Activated naive CD4-positive, alpha-beta T cell (primary cell): Measurements from ENCODE around the gene PPP1R1B.
"Not testable (repeated sequence)": the region's sequence is repeated elsewhere in the genome, so short reads cannot be mapped to it uniquely, and the experiment has no call there.

ENCODE experiments used
- DNase-seq, 4 experiments: peaks; one replicate each; lab custom pipeline; 2025; lab: John Stamatoyannopoulos, UW

Gene PPP1R1B

DNA sequence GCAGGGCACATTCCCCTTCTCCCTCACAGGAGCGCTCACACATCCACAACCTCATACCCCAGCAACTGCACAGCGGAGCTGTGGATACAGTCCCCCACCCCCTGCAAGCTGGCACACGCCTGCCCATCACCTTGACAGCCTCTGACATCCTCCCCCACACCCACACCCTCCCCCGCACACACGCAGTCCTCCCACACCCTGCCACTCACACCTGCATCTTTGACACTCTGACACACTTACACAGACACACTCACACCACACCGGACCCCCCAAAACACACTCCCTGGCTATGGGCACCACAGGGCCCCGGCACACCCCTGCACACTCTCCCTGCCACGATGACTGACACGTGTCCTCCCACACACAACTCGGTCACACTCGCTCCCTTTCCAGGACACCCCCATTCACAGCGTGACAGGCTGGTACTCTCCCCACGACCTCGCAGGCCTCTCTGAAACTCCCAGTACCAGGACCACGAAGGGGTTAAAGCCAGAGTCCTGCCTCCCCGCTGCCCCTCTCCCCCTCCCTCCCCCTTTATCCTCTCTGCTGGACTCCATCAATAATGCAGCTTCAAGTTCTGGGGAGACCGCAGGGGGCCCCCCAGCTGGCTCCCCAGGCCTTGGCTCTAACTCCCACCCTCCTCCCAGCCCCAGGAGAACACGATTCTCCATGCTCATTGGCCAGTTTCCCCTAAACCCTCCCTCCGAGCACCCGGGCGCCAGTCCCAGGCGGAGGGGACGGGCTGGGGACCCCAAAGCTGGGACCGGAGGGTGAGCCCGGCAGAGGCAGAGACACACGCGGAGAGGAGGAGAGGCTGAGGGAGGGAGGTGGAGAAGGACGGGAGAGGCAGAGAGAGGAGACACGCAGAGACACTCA, at the start of gene PPP1R1B:
Gene PPP1R1B, plus strand, starts transcription at position 782 of the 876 bp plus-strand sequence. CDS start 441 bp downstream, outside the sequence.
- no peak for DNase-seq

DNA sequence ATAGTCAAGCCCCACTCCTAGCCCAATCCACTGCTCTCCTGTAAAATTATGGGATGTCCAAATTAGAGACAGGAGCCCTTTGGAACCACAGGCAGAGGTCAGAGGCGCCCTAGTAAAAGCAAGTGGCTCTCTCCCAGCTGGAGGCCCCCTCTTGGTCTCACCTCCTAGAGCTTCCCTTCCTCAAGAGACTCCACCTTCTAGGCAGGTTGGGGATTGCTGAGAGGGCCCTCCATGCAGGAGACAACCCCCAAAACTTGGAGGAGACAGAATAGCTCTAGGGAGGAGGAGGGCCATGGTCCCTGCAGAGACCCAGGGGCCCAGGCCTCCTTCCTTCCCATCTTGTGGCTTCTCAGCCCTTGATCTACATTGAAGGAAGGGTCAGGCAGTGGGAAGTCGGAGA, 48.5 kb upstream of the PPP1R1B start:
- no peak for DNase-seq

GRCh38 chr17:39579318-39580081, 47.3 kb upstream of the PPP1R1B start:
- no peak for DNase-seq

DNA sequence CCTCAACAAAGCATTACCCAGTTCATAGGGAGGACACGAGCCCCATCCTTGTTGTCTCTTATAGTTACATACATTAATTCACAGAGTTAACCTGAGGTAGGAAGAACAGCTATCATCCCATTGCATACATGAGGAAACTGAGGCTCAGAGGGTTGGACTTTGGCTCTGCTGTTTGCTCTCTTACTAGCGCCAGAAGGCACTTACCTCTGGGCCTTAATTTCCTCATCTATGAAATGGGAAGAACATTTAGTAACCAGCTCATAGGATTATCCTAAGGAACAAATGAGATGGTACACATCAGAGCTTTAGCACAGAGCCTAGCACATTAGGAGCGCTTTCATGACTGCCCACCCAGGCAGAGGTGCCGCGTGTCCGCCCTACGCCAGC, 46.7 kb upstream of the PPP1R1B start:
- no peak for DNase-seq

- DNase-seq, result no peak
These were observed 45.5 kb upstream of the PPP1R1B start for GRCh38 chr17:39581071-39581758.

GRCh38 chr17:39581759-39582085, 45.0 kb upstream of the PPP1R1B start:
- DNase-seq, result no peak

GRCh38 chr17:39582658-39583057, 44.1 kb upstream of the PPP1R1B start:
- DNase-seq, result no peak

DNA sequence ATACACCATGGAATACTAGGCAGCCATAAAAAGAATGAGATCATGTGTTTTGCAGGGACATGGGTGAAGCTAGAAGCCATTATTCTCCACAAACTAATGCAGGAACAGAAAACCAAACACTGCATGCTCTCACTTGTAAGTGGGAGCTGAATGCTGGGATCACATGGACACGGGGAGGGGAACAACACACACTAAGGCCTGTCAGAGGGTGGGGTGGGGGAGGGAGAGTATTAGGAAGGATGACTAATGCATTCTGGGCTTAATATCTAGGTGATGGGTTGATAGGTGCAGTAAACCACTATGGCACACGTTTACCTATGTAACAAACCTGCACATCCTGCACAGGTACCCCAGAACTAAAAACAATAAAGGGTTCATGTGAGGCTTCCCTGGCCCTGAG, 36.6 kb upstream of the PPP1R1B start:
- not testable (repeated sequence) for DNase-seq

GRCh38 chr17:39591958-39592954, 34.5 kb upstream of the PPP1R1B start:
- no peak for DNase-seq

GRCh38 chr17:39593371-39593770, 33.4 kb upstream of the PPP1R1B start:
- DNase-seq, result no peak

DNA sequence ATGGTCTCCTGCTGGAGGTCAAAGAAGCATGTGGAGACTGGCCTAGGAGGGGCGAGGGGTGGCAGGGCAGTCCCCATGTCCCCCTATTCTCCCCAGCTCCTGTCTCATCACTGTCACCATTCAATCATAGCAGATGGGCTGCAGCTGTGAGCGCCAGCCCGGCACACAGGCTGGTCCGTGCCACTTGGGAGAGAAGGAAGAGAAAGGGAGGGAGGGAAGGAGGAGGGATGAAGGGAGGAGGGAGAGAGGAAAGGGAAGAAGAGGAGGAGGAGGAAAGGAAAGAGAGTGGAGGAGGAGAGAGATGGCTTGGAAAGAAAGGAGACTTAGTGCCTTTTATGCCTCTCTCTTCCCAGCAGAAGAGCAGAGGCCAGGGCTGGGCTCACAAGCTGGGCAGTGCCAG, 31.5 kb upstream of the PPP1R1B start:
- no peak for DNase-seq

GRCh38 chr17:39595928-39596510, 30.7 kb upstream of the PPP1R1B start:
- DNase-seq, result no peak

DNA sequence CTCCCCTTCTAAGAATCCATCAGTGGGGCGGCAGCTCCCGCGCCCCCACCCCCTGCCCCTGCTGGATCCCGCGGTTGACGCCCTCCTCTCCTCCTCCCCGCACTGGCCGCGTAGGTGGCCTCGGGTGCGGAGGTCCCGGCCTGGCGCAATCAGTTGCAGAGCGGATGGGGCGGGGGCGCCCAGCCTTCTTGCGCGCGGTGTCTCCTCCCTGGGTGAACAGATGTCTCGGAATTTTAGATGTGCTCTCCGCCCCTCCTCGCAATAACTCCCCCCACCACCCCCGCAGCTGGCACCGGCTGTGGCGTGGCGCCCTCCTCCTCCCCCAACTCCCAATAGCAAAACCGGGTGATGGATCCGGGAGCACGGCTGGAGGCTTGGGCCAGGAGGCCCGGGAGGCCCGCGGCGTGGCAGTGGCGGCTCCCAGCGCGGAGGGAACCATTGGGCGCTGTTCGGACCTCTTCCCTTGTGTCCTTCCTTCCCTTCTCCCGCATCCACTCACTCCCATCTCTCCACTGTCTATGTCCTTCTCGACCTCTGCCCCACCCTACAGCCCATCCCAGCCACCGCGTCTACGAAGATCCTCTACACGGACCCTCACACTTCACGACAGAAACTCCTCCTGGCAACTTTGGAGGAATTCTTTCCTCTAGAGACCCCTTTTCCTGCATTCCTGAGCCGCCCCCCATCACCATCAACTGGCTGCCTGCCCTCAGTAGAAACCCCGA, 30.0 kb upstream of the PPP1R1B start:
- no peak for DNase-seq

GRCh38 chr17:39597372-39598046, 29.2 kb upstream of the PPP1R1B start:
- no peak for DNase-seq

DNA sequence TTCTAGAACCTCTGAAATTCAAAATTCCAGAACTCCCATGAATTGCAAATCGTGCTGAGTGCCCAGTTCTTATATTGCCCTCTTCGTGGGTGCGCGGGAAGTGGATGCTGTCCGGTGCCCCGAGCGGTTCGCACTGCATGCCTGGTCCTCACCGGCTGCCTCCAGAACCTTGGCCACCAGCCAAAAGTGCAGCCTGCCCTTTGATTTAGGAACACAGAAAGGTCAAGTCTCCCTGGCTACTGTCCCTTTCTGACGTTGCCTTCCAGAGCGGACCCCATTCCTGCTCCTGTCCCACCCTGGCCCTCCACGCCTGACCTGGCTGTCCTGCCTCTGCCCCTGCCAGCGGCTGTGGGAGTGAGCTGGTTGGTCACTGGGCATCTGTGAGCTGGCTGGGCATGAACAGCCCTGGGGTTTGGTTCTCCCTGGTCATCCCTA, 28.7 kb upstream of the PPP1R1B start:
- DNase-seq, result no peak

GRCh38 chr17:39598630-39599003, 28.1 kb upstream of the PPP1R1B start:
- DNase-seq, result no peak

DNA sequence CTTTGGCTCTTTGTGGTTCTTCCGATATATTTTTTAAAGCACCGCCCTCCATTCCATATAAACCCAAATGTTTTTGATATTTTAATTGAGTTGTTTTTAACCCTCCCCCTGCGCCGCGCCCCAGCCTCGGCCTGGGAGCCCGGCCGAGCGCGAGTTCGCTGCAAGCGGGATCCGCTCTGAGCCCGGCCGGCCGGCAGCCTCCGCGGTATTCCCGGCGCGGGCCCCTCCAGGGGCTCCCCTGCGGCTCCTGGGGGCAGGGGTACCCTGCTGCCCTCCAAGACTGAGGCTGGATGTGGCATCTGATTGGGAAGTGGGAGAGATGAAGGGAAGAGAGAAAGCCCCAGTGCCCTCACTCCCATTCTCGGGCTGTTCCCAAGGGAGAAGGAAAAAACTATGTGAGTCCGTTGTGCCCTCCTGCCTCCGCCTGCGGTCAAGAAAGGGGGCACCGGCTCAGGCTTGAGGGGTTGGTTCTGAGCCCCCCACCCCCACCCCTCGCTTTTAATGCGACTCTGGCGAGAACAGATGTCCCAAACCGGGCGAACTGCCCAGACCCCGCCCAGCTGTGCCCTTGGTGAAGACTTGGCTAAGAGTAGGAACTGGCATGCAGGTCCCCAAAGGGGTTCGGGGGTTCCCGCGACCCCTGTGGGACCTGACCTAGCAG, 27.6 kb upstream of the PPP1R1B start:
- DNase-seq, result no peak

DNA sequence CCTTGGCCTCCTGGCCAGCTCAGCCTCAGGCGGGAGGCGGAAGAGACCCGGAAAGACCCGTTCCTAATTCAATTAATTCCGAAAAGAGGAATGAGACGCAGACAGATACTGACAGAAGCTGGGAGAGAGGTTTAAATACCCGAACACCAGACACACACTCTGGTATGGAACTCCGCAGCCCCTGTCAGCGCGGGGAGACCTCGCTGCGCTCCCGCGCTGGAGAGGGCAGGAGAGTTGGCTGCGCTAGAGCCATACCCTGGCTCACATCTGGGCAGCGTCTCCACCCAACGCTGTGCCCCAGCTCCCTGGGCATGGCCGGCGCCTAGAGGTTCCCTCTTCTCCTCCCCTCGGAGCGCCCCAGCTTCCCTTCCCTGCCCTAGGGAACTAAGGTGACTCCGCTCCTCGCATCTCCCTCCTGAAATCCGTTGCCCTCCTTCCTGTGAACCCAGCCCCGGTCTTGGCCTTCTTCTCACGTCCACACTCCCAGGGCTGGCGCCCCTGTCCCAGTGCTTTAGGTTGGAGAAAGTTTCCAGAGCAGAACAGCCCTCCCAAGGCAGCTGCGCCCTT, 27.0 kb upstream of the PPP1R1B start:
- no peak for DNase-seq
